NCI-H2081 (cell line): Measurements from ENCODE around the gene DKK2.

Source experiments
- DNase-seq, 2 experiments: peaks; one replicate each; lab custom pipeline; 2025; lab: John Stamatoyannopoulos, UW

DKK2 gene

GRCh38 chr4:107017443-107018343, 18.4 kb downstream of the DKK2 start:
- no peak for DNase-seq

- no peak for DNase-seq
Measured at GRCh38 chr4:107011312-107011711, 24.8 kb downstream of the DKK2 start.

- no peak for DNase-seq
Measured at GRCh38 chr4:107009196-107009968, 26.7 kb downstream of the DKK2 start.

- DNase-seq = no peak
Measured at GRCh38 chr4:107008115-107008514, 28.0 kb downstream of the DKK2 start.

GRCh38 chr4:107006218-107006617, 29.9 kb downstream of the DKK2 start:
- no peak for DNase-seq

GRCh38 chr4:106996490-106996889, 39.6 kb downstream of the DKK2 start:
- DNase-seq = peak in 1 of 2 experiments; percentile 0

- DNase-seq = no peak
Measured at GRCh38 chr4:106993827-106994226, 42.3 kb downstream of the DKK2 start.

- peak in 1 of 2 experiments; percentile 5 for DNase-seq
Measured at GRCh38 chr4:106987311-106987710, 48.8 kb downstream of the DKK2 start.

GRCh38 chr4:106986486-106986885, 49.6 kb downstream of the DKK2 start:
- DNase-seq = peak in 1 of 2 experiments; percentile 66

GRCh38 chr4:106985830-106986229, 50.3 kb downstream of the DKK2 start:
- no peak for DNase-seq

- no peak for DNase-seq
Measured at GRCh38 chr4:106982711-106983211, 53.4 kb downstream of the DKK2 start.

- DNase-seq = peak in 1 of 2 experiments; percentile 3
Measured at GRCh38 chr4:106981431-106981830, 54.7 kb downstream of the DKK2 start.

- DNase-seq = no peak
Measured at GRCh38 chr4:106979476-106979875, 56.6 kb downstream of the DKK2 start.

GRCh38 chr4:106978046-106978774, 57.9 kb downstream of the DKK2 start:
- DNase-seq = no peak

GRCh38 chr4:106971636-106972035, 64.5 kb downstream of the DKK2 start:
- DNase-seq = no peak

- no peak for DNase-seq
Measured at GRCh38 chr4:106967892-106968291, 68.2 kb downstream of the DKK2 start.

- DNase-seq = no peak
Measured at GRCh38 chr4:106953036-106953705, 82.9 kb downstream of the DKK2 start.

GRCh38 chr4:106951891-106952290, 84.2 kb downstream of the DKK2 start:
- DNase-seq = no peak

GRCh38 chr4:106941841-106942240, 94.3 kb downstream of the DKK2 start:
- DNase-seq = no peak

- DNase-seq = no peak
Measured at GRCh38 chr4:106930522-106930921, 105.6 kb downstream of the DKK2 start.

GRCh38 chr4:106929248-106929647, 106.9 kb downstream of the DKK2 start:
- no peak for DNase-seq

GRCh38 chr4:106914223-106914622, 121.9 kb downstream of the DKK2 start:
- no peak for DNase-seq
